Activated naive CD8-positive, alpha-beta T cell treated with anti-CD3 and anti-CD28 coated beads, Interleukin-2, amount 50 U/mL, for 24 hours (primary cell): ENCODE results near the gene ZSCAN9.

ENCODE experiments used
- ATAC-seq: fragments of 150-1000 bp; cut with Tn5 transposase; one replicate; pipeline ENCODE4 v1.10.0; 2021
- DNase-seq: peaks from one replicate; pipeline ENCODE4 v3.0.0; 2021
- H3K27ac Mint-ChIP-seq: one replicate; pipeline ENCODE4 v1.8.0; 2021; ENCODE audit warnings: mild to moderate bottlenecking, mixed read lengths
- H3K27me3 Mint-ChIP-seq: one replicate; pipeline ENCODE4 v1.8.0; 2021; ENCODE audit warnings: mixed read lengths
- H3K36me3 Mint-ChIP-seq: one replicate; pipeline ENCODE4 v1.8.0; 2021; ENCODE audit warnings: low read depth, mixed read lengths
- H3K4me1 Mint-ChIP-seq: one replicate; pipeline ENCODE4 v1.8.0; 2021; ENCODE audit warnings: mixed read lengths
- H3K4me3 Mint-ChIP-seq: one replicate; pipeline ENCODE4 v1.8.0; 2021; ENCODE audit warnings: mild to moderate bottlenecking, moderate library complexity, mixed read lengths
- H3K9me3 Mint-ChIP-seq: one replicate; pipeline ENCODE4 v1.8.0; 2021; ENCODE audit warnings: mixed read lengths

The ZSCAN9 gene

GRCh38 chr6:28212510-28213212 is 12.4 kb upstream of the ZSCAN9 start:
- peak overlapping the region; percentile 82 for H3K4me3 Mint-ChIP-seq
- H3K36me3 Mint-ChIP-seq, result peaks cover 3% of the 10 kb centered on the region
- ATAC-seq (peak; percentile 87), DNase-seq (peak; percentile 75)
- peak overlapping the region; percentile 92 for H3K27ac Mint-ChIP-seq
- H3K9me3 Mint-ChIP-seq, result no peaks in the 10 kb centered on the region
- peaks cover 24% of the 10 kb centered on the region for H3K4me1 Mint-ChIP-seq
- peaks cover 91% of the 10 kb centered on the region for H3K27me3 Mint-ChIP-seq

DNA sequence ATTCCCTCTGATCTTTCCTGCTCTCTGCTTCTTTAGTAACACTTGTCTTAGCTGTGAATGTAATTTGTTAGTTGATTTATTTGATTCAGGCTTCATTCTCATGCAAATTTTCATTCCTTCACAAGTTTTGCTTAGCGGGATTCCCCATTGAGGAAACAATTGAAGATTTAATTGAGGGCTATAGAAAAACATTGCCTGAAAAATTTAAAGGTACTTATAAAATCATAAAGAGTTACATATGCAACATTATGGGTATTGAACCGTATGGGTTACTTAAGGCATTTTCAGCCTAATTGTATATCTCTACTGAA is 11.9 kb upstream of the ZSCAN9 start:
- ATAC-seq, result no peak
- Mint-ChIP-seq H3K36me3 (peaks cover 3% of the 10 kb centered on the region), H3K27me3 (peaks cover 91% of the 10 kb centered on the region), H3K4me1 (peaks cover 20% of the 10 kb centered on the region), H3K4me3 (peak overlapping the region; percentile 82), H3K27ac (peak overlapping the region; percentile 92), H3K9me3 (no peaks in the 10 kb centered on the region)
- DNase-seq, result no peak

- Mint-ChIP-seq H3K36me3 (peaks cover 3% of the 10 kb centered on the region), H3K9me3 (no peaks in the 10 kb centered on the region), H3K27me3 (peaks cover 89% of the 10 kb centered on the region), H3K27ac (no peak overlapping the region), H3K4me1 (peaks cover 23% of the 10 kb centered on the region), H3K4me3 (no peak overlapping the region)
- ATAC-seq (no peak), DNase-seq (no peak)
Observed at GRCh38 chr6:28215425-28215824, 9.7 kb upstream of the ZSCAN9 start.

DNA sequence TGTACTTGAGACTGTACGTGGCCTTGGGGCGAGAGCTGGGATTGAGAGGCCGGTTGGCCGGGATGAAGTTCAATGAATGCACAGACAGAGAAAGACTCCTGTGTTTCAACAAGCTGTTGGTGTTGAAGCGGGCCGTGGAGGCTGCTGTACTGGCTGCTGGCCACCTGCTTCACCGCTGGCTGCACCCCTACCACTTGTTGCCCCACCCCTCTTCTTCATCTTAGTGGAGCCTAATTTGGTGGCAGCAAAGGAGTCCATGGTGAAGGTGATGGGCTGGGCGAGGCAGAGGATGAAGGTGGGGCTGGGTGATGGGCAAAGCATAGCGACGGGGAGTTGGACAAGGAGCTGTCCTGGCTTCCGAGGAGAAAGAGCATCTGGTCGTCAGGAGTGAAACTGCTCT is 7.2 kb upstream of the ZSCAN9 start:
- Mint-ChIP-seq H3K27me3 (peaks cover 89% of the 10 kb centered on the region), H3K27ac (no peak overlapping the region), H3K9me3 (no peaks in the 10 kb centered on the region), H3K4me1 (peaks cover 14% of the 10 kb centered on the region), H3K36me3 (no peaks in the 10 kb centered on the region), H3K4me3 (peak overlapping the region; percentile 76)
- DNase-seq (no peak), ATAC-seq (no peak)

- Mint-ChIP-seq H3K27ac (no peak overlapping the region), H3K36me3 (no peaks in the 10 kb centered on the region), H3K4me3 (peak overlapping the region; percentile 76), H3K27me3 (peaks cover 89% of the 10 kb centered on the region), H3K9me3 (no peaks in the 10 kb centered on the region), H3K4me1 (peaks cover 11% of the 10 kb centered on the region)
- DNase-seq, result peak; percentile 56
- ATAC-seq, result peak; percentile 81
Observed at GRCh38 chr6:28218312-28219248, 6.5 kb upstream of the ZSCAN9 start.

GRCh38 chr6:28220257-28221133 is 4.6 kb upstream of the ZSCAN9 start:
- Mint-ChIP-seq H3K4me1 (peaks cover 18% of the 10 kb centered on the region), H3K27ac (no peak overlapping the region), H3K27me3 (peaks cover 87% of the 10 kb centered on the region), H3K4me3 (no peak overlapping the region), H3K36me3 (no peaks in the 10 kb centered on the region), H3K9me3 (no peaks in the 10 kb centered on the region)
- no peak for ATAC-seq
- no peak for DNase-seq

- peaks cover 57% of the 10 kb centered on the region for H3K27me3 Mint-ChIP-seq
- ATAC-seq (no peak), DNase-seq (no peak)
- H3K27ac Mint-ChIP-seq, result peak overlapping the region; percentile 73
- no peaks in the 10 kb centered on the region for H3K9me3 Mint-ChIP-seq
- no peaks in the 10 kb centered on the region for H3K36me3 Mint-ChIP-seq
- peaks cover 11% of the 10 kb centered on the region for H3K4me1 Mint-ChIP-seq
- H3K4me3 Mint-ChIP-seq, result peak overlapping the region; percentile 85
Observed at GRCh38 chr6:28224131-28225055, 682 bp upstream of the ZSCAN9 start.

DNA sequence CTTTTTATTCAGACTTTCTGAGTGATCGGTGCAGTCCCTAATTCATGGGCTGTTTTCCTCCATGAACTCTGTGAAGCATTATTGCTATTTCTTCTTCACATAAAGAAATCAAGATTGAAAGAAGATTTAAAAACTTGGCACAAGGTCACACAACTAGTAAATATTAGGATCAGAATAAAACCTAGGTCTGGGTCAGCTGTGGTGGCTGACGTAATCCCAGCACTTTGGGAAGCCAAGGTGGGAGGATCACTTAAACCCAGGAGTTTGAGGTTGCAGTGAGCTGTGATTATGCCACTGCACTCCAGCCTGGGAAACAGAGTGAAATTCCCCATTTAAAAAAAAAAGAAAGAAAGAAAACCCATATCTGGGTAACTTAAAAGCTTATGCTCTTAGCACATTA is 1.4 kb downstream of the ZSCAN9 start:
- Mint-ChIP-seq H3K9me3 (no peaks in the 10 kb centered on the region), H3K36me3 (peaks cover 8% of the 10 kb centered on the region), H3K27ac (no peak overlapping the region), H3K27me3 (peaks cover 37% of the 10 kb centered on the region), H3K4me1 (peaks cover 11% of the 10 kb centered on the region), H3K4me3 (no peak overlapping the region)
- ATAC-seq, result no peak
- DNase-seq, result no peak

DNA sequence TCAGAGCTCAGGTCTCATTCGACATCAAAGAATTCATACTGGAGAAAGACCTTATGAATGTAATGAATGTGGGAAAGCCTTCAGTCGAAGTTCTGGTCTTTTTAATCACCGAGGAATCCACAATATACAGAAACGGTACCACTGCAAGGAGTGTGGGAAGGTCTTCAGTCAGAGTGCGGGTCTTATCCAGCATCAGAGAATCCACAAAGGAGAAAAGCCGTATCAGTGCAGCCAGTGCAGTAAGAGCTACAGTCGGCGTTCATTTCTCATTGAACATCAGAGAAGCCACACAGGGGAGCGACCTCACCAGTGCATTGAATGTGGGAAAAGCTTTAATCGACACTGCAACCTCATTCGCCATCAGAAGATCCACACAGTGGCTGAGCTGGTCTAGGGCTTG is 7.7 kb downstream of the ZSCAN9 start:
- Mint-ChIP-seq H3K27me3 (peaks cover 4% of the 10 kb centered on the region), H3K4me3 (no peak overlapping the region), H3K9me3 (no peaks in the 10 kb centered on the region), H3K27ac (no peak overlapping the region), H3K36me3 (peaks cover 19% of the 10 kb centered on the region), H3K4me1 (no peaks in the 10 kb centered on the region)
- DNase-seq (no peak), ATAC-seq (no peak)

DNA sequence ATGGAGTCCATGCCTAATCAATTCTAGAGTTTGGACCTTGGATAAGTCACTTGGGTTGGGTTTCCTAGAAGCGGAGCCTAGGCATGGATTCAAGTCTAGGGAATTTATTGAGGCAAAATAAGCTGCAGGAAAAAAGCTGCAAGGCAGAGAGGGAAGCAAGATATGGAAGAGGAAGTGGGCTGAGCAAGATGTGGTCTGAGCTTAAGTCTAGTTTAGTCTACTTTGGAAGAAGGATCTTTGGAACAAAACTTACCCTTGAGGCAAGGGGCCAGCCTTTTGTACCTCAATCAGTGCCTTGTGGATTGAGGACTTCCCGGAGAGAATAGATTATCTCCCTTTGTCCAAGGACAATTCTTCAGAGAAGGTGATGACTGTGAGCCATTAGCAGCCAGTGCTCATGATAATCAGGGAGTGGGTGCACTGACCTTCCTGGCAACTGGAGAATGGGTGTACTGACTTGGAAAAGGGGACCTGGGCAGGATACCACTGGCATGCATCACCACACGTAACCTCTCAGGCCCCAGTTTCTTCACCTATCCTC is 10.9 kb downstream of the ZSCAN9 start:
- no peaks in the 10 kb centered on the region for H3K9me3 Mint-ChIP-seq
- peaks cover 4% of the 10 kb centered on the region for H3K27me3 Mint-ChIP-seq
- H3K27ac Mint-ChIP-seq, result no peak overlapping the region
- DNase-seq (no peak), ATAC-seq (no peak)
- peaks cover 11% of the 10 kb centered on the region for H3K36me3 Mint-ChIP-seq
- H3K4me1 Mint-ChIP-seq, result no peaks in the 10 kb centered on the region
- no peak overlapping the region for H3K4me3 Mint-ChIP-seq

DNA sequence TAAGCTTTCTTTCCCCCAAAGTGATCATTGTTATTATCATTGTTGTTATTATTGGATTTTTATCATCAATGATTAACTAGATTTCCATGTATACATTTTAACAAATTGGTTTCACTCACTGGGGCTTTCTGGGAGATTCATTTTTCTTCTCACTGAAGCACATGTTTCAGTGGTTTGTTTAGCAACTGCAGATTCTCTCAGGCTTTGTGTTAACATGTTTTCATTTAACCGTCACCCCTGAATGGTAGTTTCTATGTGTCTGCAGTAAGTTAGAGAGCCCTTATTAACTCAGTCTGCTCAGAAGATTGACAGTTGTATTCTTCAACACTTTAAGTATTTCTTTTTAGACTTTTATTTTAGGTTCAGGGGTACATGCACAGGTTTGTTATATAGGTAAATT is 14.6 kb downstream of the ZSCAN9 start:
- DNase-seq (no peak), ATAC-seq (no peak)
- no peak overlapping the region for H3K4me3 Mint-ChIP-seq
- H3K27ac Mint-ChIP-seq, result no peak overlapping the region
- H3K4me1 Mint-ChIP-seq, result no peaks in the 10 kb centered on the region
- no peaks in the 10 kb centered on the region for H3K27me3 Mint-ChIP-seq
- H3K36me3 Mint-ChIP-seq, result peaks cover 8% of the 10 kb centered on the region
- no peaks in the 10 kb centered on the region for H3K9me3 Mint-ChIP-seq

DNA sequence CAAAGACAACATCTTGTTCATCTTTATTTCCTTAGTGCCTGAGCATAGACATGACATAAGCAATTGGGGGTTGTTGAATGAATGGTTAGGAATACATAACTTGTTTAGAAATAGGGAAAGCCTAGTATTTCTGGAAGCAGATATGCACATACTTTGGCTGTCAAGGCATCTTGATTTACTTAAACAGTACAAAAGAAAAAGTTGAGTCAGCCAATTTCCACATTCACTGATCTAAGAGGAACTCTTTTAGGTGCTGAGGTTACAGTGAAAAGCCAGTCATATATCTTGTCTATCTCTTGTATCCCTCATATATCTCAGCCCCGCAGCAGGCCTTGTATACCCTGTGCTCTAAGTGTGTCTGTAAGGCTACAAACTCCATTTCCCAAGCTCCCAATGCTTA is 15.4 kb downstream of the ZSCAN9 start:
- Mint-ChIP-seq H3K27me3 (no peaks in the 10 kb centered on the region), H3K4me1 (no peaks in the 10 kb centered on the region), H3K4me3 (no peak overlapping the region), H3K36me3 (peaks cover 14% of the 10 kb centered on the region), H3K9me3 (no peaks in the 10 kb centered on the region), H3K27ac (no peak overlapping the region)
- DNase-seq (no peak), ATAC-seq (no peak)

DNA sequence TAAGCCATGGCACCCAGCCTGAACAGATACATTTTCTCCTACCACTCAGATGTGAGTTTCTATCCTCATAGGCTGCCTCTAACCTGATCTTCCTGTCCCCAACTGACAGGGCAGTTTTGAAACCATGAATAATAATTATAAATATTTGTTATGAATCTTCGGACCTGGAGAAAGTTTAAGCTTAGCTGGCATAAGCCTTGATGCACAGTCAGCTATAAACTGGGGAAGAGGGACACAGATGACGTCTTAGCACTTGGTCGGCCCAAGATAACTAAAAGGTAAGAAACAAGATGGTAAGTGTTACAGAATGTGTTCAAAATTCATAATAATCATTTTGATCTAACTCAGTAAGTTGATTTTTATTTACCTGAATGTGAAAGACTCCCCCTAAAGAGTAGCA is 18.9 kb downstream of the ZSCAN9 start:
- DNase-seq (no peak), ATAC-seq (no peak)
- Mint-ChIP-seq H3K4me3 (no peak overlapping the region), H3K27me3 (no peaks in the 10 kb centered on the region), H3K9me3 (no peaks in the 10 kb centered on the region), H3K27ac (no peak overlapping the region), H3K36me3 (peaks cover 27% of the 10 kb centered on the region), H3K4me1 (no peaks in the 10 kb centered on the region)
